ENCODE data around the gene KCNK4.
"Not testable (repeated sequence)": the region's sequence is repeated elsewhere in the genome, so short reads cannot be mapped to it uniquely, and the experiment has no call there.

KCNK4 gene

GRCh38 chr11:64291262-64291751, at the start of gene KCNK4:
Gene KCNK4 (plus strand): TSS chr11:64291302. CDS start chr11:64293019, 1,717 bp downstream.
- no peak for DNase-seq

GRCh38 chr11:64241491-64242374, 49.4 kb upstream of the KCNK4 start:
- no peak for DNase-seq

GRCh38 chr11:64243236-64243854, 47.8 kb upstream of the KCNK4 start:
- DNase-seq, result no peak

- no peak for DNase-seq
Measured at GRCh38 chr11:64244107-64244506, 47.0 kb upstream of the KCNK4 start.

- no peak for DNase-seq
Measured at GRCh38 chr11:64244966-64245365, 46.1 kb upstream of the KCNK4 start.

- DNase-seq, result no peak
Measured at GRCh38 chr11:64245401-64245796, 45.7 kb upstream of the KCNK4 start.

- DNase-seq, result peak; percentile 80
Measured at GRCh38 chr11:64245797-64246620, 45.1 kb upstream of the KCNK4 start.

GRCh38 chr11:64246621-64246870, 44.6 kb upstream of the KCNK4 start:
- DNase-seq, result not testable (repeated sequence)

- DNase-seq, result peak; percentile 85
Measured at GRCh38 chr11:64246871-64247728, 44.0 kb upstream of the KCNK4 start, which contains the start of gene PPP1R14B. Gene PPP1R14B (minus strand): TSS chr11:64246943. CDS start chr11:64246673, 270 bp downstream.

GRCh38 chr11:64247729-64248531, 43.2 kb upstream of the KCNK4 start:
- no peak for DNase-seq

GRCh38 chr11:64248578-64248977, 42.5 kb upstream of the KCNK4 start:
- DNase-seq, result no peak

- no peak for DNase-seq
Measured at GRCh38 chr11:64249038-64249437, 42.1 kb upstream of the KCNK4 start.

GRCh38 chr11:64249563-64250414, 41.3 kb upstream of the KCNK4 start:
- DNase-seq, result no peak

- no peak for DNase-seq
Measured at GRCh38 chr11:64250415-64251015, 40.6 kb upstream of the KCNK4 start.

GRCh38 chr11:64251016-64251752, 39.9 kb upstream of the KCNK4 start, which contains the start of gene PLCB3:
Gene PLCB3 (plus strand): TSS chr11:64251530. CDS start chr11:64251650, 120 bp downstream.
- peak; percentile 68 for DNase-seq

GRCh38 chr11:64251753-64252002, 39.4 kb upstream of the KCNK4 start:
- no peak for DNase-seq

GRCh38 chr11:64252003-64252872, 38.9 kb upstream of the KCNK4 start:
- no peak for DNase-seq

- no peak for DNase-seq
Measured at GRCh38 chr11:64253043-64253442, 38.1 kb upstream of the KCNK4 start.

Measured in stimulated activated CD4-positive, alpha-beta T cell treated with anti-CD3 and anti-CD28 coated beads, Interleukin-12 subunit alpha, Interleukin-12 subunit beta, amount 100 ng/mL, for 4 hours (primary cell).